Neural crest cell (in vitro differentiated cells): Measurements from ENCODE around the gene HDAC11. TPM values are rescaled to one million over a fixed set of nuclear protein-coding genes. Genes with fewer than 3 reads are reported as not detected.

Source experiments
- DNase-seq: peaks from one replicate; pipeline ENCODE4 v3.0.0; 2021; ENCODE audit warnings: low read depth, mixed read lengths, low spot score
- H3K27ac Mint-ChIP-seq: one replicate; pipeline ENCODE4 v1.8.0; 2021; ENCODE audit warnings: mild to moderate bottlenecking, mixed read lengths; ENCODE audit not compliant: unreplicated experiment
- H3K27me3 Mint-ChIP-seq: 2 replicates; pipeline ENCODE4 v1.8.0; 2021; ENCODE audit warnings: low read depth, mild to moderate bottlenecking, mixed read lengths
- H3K36me3 Mint-ChIP-seq: 2 replicates; pipeline ENCODE4 v1.8.0; 2021; ENCODE audit warnings: low read depth, mild to moderate bottlenecking, mixed read lengths
- H3K4me1 Mint-ChIP-seq: 2 replicates; pipeline ENCODE4 v1.8.0; 2021; ENCODE audit warnings: mixed read lengths
- H3K4me3 Mint-ChIP-seq: one replicate; pipeline ENCODE4 v1.8.0; 2021; ENCODE audit warnings: mild to moderate bottlenecking, mixed read lengths
- H3K9me3 Mint-ChIP-seq: 2 replicates; pipeline ENCODE4 v1.8.0; 2021; ENCODE audit warnings: mixed read lengths
- total RNA-seq: library from RNA; stranded (reverse); gene quantifications from 2 replicates; pipeline ENCODE4 v1.2.1, GENCODE V29; 2021
- TF ChIP-seq, protein P1 (sequence below): fragments of 200-600 bp; sonication (generic); conservative IDR thresholded peaks from 2 replicates; pipeline ENCODE4 v1.5.0; 2021; ENCODE audit warnings: antibody characterized with exemption, mild to moderate bottlenecking

The HDAC11 gene
- total RNA-seq, 1 donor from 2014 or later, result 14.0 TPM

DNA sequence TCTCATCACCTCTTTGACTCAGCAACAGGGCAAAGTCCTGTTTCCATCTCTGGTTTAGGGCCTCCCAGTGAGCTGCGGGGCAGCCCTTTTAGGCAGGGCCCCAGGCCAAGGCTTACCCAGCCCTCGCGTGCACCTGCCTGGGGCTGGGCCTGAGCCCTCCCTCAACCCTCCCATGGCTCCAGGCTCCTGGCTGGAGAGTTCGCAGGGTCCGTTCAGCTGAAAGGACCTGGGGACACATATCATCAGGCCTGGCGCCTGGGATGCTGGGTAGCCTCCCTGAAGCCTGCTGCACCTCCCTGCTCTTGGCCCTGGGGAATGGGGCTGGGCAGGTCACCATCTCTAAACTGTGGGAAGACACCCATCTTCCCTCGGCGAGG lies 29.7 kb downstream of the HDAC11 start:
- Mint-ChIP-seq H3K27ac (no peak overlapping the region), H3K4me1 (peaks cover 22% of the 10 kb centered on the region), H3K36me3 (no peaks in the 10 kb centered on the region), H3K9me3 (no peaks in the 10 kb centered on the region), H3K27me3 (no peaks in the 10 kb centered on the region), H3K4me3 (no peak overlapping the region)
- TF ChIP-seq, protein P1, sequence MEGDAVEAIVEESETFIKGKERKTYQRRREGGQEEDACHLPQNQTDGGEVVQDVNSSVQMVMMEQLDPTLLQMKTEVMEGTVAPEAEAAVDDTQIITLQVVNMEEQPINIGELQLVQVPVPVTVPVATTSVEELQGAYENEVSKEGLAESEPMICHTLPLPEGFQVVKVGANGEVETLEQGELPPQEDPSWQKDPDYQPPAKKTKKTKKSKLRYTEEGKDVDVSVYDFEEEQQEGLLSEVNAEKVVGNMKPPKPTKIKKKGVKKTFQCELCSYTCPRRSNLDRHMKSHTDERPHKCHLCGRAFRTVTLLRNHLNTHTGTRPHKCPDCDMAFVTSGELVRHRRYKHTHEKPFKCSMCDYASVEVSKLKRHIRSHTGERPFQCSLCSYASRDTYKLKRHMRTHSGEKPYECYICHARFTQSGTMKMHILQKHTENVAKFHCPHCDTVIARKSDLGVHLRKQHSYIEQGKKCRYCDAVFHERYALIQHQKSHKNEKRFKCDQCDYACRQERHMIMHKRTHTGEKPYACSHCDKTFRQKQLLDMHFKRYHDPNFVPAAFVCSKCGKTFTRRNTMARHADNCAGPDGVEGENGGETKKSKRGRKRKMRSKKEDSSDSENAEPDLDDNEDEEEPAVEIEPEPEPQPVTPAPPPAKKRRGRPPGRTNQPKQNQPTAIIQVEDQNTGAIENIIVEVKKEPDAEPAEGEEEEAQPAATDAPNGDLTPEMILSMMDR, result no peak
- no peak for DNase-seq

DNA sequence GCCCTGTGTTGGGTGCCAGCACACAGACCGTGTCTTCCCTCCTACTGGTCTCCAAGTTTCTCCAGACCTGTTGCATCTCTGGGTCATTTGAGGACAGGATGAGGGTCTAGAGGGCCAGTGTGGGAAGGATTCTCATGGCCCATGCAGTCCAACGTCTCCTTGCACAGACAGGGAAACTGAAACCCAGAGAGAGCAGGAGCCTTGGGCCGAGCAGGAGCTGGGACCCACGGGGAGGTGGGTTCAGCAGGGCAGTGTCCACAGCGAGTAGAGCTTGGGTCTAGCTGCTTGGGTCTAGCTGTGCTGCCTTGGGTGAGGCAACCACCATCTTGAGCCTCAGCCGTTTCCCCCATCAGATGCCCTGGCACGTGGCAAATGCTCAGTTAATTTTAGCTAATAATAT lies 32.3 kb downstream of the HDAC11 start:
- DNase-seq, result no peak
- no peaks in the 10 kb centered on the region for H3K9me3 Mint-ChIP-seq
- H3K27me3 Mint-ChIP-seq, result no peaks in the 10 kb centered on the region
- peaks cover 20% of the 10 kb centered on the region for H3K4me1 Mint-ChIP-seq
- H3K36me3 Mint-ChIP-seq, result no peaks in the 10 kb centered on the region
- TF ChIP-seq, protein P1, result no peak
- no peak overlapping the region for H3K4me3 Mint-ChIP-seq
- H3K27ac Mint-ChIP-seq, result no peak overlapping the region

DNA sequence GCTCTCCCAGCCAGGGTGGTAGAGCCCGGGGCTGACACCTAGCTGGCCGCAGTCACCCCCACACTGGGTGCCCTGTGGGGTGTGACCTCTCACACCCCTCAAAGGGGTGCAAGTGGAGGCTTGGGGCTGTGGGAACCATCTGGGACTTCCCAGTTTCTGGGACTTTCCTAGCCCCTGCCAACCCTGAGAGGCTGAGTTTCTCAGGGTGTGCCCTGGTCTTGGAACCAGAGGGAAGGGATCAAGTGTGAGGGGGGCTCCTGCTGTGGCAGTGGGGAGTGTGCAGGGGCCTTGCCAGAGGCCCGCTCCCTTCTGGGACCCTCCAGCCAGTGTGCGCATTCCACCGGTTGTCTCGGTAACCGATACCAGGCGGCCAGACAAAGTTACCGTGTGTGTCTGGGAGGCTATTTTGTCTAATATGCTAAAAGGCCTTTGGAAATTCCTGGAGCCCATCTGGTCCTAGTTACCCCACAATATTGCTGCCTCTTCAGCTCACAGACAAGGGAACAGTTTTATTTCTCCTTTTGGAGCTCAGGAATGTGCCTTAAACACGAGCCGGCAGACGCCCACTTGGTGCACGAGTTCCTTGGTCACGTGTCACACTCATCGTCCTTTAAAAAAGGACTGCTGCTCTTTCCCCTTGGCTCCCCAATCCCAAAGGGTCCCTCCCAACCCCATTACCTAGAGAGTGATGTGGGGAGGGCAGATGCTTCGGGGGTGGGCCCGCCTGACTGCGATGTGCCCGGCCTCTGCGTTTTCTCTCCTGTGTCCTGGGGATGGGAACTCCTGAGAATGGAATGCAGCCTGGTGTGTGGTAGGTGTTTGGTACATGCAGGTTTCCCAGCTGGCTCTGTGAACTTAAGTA lies 33.2 kb downstream of the HDAC11 start:
- TF ChIP-seq, protein P1, result no peak
- Mint-ChIP-seq H3K9me3 (no peaks in the 10 kb centered on the region), H3K27ac (peak overlapping the region; percentile 19), H3K27me3 (no peaks in the 10 kb centered on the region), H3K4me1 (peaks cover 13% of the 10 kb centered on the region), H3K4me3 (no peak overlapping the region), H3K36me3 (no peaks in the 10 kb centered on the region)
- DNase-seq, result no peak

DNA sequence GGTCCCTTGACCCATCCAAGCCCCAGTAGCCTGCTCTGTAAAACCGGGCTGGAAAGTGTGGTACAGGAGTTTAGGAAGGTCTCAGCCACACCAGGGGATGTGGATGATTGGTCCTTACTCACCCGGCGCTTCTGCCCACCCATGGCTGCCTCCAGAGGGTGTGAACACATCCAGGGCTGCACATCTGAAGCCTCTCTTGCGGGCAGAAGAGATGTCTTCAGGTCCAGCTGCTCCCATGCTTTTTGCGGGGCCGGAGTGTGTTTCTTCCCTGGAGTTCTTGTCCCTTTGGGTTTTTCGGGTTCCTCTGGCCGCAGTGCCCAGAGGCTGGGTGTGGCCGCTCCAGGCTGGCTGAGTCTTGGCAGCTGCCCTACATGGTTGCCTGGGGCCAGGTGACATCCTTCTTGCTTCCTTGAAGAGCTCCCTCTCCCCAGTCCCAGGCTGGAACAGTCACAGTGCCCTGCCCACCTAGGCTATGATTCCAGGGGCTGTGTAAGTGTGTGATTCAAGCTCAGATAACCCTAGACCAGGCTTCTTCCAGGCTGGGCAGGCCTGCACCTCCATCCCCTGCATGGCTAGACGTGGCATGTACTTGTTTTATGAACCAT lies 33.9 kb downstream of the HDAC11 start:
- DNase-seq, result no peak
- H3K9me3 Mint-ChIP-seq, result no peaks in the 10 kb centered on the region
- no peak overlapping the region for H3K4me3 Mint-ChIP-seq
- peak overlapping the region; percentile 19 for H3K27ac Mint-ChIP-seq
- TF ChIP-seq, protein P1, result no peak
- peaks cover 13% of the 10 kb centered on the region for H3K4me1 Mint-ChIP-seq
- H3K36me3 Mint-ChIP-seq, result no peaks in the 10 kb centered on the region
- no peaks in the 10 kb centered on the region for H3K27me3 Mint-ChIP-seq

DNA sequence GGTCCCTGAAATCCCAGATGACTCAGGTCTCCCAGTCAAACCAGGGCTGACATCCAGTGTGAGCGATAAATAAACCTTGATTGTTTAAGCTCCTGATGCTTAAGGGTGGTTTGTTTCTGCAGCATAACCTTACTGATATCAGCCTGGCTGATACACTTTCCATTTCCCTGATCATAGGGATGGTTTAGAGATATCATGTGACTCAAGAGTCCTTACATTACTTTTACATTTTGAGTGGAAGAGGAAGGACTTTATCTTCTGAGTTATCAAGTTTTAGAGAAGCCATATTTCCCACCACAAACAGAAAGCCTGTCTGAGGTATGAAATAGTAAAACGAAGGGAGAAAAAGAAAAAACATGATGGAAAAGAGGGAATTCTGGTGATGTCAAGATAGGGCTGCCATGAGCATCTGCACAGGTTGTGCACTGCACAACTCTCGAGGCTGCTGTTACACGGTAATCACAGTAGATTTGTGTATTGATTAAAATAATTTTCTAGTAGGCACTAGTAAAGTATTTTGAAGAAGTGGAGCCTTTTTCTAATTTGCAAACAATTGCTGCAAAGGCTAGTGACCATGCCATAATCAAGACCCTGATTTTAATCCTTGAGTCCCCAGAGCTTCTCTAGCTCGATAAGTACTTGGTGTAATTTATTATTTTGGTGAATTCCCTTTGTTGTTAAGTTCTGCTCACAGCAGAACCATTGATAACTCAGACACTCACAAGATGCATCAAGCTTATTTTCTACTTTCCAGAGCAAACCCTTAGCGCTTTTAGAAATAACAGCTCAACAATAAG lies 34.7 kb downstream of the HDAC11 start:
- Mint-ChIP-seq H3K9me3 (no peaks in the 10 kb centered on the region), H3K4me3 (no peak overlapping the region), H3K4me1 (peaks cover 13% of the 10 kb centered on the region), H3K36me3 (no peaks in the 10 kb centered on the region), H3K27me3 (no peaks in the 10 kb centered on the region), H3K27ac (peak overlapping the region; percentile 1)
- DNase-seq, result no peak
- TF ChIP-seq, protein P1, result no peak
